Endothelial cell of umbilical vein (primary cell): ENCODE measurements around the gene M1AP.

ENCODE experiments used
- CTCF ChIP-seq, 2 donors: IDR thresholded peaks; 1 replicate in 1 of 2; 2 replicates in 1 of 2; pipeline ENCODE4 v1.5.1; 2011; ENCODE audit warnings: low read length in 2 of 2, mild to moderate bottlenecking in 2 of 2, moderate library complexity in 2 of 2, control low read depth in 1 of 2, inconsistent platforms in 1 of 2, low read depth in 1 of 2; ENCODE audit not compliant: insufficient read depth in 1 of 2; ENCODE audit errors: extremely low read depth in 1 of 2
- EZH2 ChIP-seq: IDR thresholded peaks from 2 replicates; pipeline ENCODE4 v1.6.1; 2012; ENCODE audit warnings: borderline replicate concordance, low read depth, mild to moderate bottlenecking, moderate library complexity, low read length, inconsistent platforms; ENCODE audit not compliant: severe bottlenecking
- GATA2 ChIP-seq: IDR thresholded peaks from 2 replicates; pipeline ENCODE4 v1.7.0; 2011; ENCODE audit warnings: low read depth, mild to moderate bottlenecking, moderate library complexity, mixed read lengths, low read length; ENCODE audit not compliant: insufficient read length, insufficient read depth
- POLR2A ChIP-seq: IDR thresholded peaks from 2 replicates; pipeline ENCODE4 v1.6.1; 2012; ENCODE audit warnings: low read depth, mild to moderate bottlenecking, control low read depth, low read length

GRCh38 chr2:74632939-74633312, 15.2 kb downstream of the M1AP start:
- TF ChIP-seq CTCF (IDR thresholded peaks at IDR 0.05; ENCODE audit: extremely low read depth in 1 of 2, insufficient read depth in 1 of 2, low read depth in 1 of 2, low read length in 2 of 2) (no peak), EZH2 (no peak), GATA2 (no peak), POLR2A (no peak)
